Body of pancreas (tissue), 4 donors: Measurements from ENCODE around the gene TTC28.

Experiments used
- POLR2A ChIP-seq, 3 donors: fragments of 450-650 bp; IDR thresholded peaks; one replicate each; pipeline ENCODE4 v1.6.1; 2016; ENCODE audit warnings: antibody characterized with exemption in 3 of 3, mild to moderate bottlenecking in 2 of 3
- TF ChIP-seq, protein P1 (sequence below), 7 experiments: fragments of 450-650 bp in 4 of 7; fragments of 200-600 bp in 3 of 7; sonication (generic) in 3 of 7; IDR thresholded peaks; one replicate each; pipeline ENCODE4 v1.5.1; 2016 to 2019; ENCODE audit warnings: antibody characterized with exemption in 7 of 7

DNA sequence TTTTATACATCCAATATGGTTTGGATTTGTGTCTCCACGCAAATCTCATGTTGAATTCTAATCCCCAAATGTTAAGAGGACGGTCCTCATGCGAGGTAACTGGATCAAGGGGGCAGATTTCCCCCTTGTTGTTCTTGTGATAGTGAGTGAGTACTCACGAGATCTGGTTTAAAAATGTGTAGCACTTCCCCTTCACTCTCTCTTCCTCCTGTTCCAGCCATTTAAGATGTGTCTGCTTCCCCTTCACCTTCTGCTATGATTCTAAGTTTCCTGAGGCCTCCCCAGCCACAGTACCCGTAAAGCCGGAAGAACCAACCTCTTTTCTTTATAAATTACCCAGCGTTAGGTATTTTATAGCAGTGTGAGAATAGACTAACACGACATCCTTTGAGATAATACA lies 98.6 kb downstream of the TTC28 start:
- TF ChIP-seq, protein P1, sequence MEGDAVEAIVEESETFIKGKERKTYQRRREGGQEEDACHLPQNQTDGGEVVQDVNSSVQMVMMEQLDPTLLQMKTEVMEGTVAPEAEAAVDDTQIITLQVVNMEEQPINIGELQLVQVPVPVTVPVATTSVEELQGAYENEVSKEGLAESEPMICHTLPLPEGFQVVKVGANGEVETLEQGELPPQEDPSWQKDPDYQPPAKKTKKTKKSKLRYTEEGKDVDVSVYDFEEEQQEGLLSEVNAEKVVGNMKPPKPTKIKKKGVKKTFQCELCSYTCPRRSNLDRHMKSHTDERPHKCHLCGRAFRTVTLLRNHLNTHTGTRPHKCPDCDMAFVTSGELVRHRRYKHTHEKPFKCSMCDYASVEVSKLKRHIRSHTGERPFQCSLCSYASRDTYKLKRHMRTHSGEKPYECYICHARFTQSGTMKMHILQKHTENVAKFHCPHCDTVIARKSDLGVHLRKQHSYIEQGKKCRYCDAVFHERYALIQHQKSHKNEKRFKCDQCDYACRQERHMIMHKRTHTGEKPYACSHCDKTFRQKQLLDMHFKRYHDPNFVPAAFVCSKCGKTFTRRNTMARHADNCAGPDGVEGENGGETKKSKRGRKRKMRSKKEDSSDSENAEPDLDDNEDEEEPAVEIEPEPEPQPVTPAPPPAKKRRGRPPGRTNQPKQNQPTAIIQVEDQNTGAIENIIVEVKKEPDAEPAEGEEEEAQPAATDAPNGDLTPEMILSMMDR (IDR thresholded peaks at IDR 0.05), result no peak
- TF ChIP-seq POLR2A (IDR thresholded peaks at IDR 0.05), result no peak
